ENCODE data around the gene CST4.
"Not testable (repeated sequence)": the region's sequence is repeated elsewhere in the genome, so short reads cannot be mapped to it uniquely, and the experiment has no call there.

CST4 gene

DNA sequence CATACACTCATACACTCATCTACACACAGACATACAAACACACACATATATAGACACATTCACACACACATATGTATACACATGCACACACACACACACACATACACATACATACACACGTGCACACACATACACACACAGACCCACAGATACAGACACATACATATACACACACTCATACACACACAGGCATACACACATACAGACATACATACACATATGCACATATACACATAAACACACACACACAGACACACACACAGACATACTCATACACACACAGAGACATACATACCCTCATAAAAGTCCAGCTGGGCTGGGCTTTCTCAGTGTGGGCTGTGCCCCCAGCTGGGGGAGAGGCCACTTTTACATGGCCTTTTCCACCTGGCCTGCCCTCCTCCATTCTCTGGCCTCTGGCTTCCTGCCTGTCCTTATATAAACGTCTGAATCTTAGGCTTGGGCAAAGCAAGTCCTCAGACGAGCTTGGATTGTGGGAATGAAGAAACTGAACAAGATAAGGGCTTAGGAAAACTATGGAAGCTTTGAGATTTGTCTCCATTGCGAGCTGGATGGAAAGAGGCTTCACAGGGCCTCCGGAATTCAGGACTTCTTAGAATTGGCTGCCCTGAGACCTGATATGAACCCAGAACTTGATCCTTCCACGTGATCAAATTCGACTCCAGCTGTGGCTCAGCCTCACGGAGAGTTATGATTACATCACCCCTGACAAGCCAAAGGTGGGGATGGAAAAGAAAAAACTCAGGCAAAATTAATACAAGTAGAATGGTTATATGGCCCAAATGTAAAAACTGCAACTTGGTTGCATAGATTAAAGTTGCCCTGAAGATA is 28.6 kb downstream of the CST4 start:
- DNase-seq (ENCODE audit: low read depth in 2 of 2) = no peak

DNA sequence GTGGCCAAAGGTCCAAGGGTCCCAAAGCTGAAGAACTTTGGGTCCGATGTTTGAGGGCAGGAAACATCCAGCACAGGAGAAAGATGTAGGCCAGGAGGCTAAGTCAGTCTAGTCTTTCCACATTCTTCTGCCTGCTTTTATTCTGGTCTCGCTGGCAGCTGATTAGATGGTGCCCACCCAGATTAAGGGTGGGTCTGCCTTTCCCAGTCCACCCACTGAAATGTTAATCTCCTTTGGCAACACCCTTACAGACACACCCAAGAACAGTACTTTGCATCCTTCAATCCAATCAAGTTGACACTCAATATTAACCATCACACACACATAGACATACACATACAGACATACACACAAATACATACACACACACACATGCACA is 29.2 kb downstream of the CST4 start:
- DNase-seq (ENCODE audit: low read depth in 2 of 2) = not testable (repeated sequence)

- DNase-seq (ENCODE audit: low read depth in 2 of 2) = no peak
Measured at GRCh38 chr20:23658989-23659609, 29.7 kb downstream of the CST4 start.

- no peak for DNase-seq (ENCODE audit: low read depth in 2 of 2)
Measured at GRCh38 chr20:23658336-23658735, 30.5 kb downstream of the CST4 start.

- DNase-seq (ENCODE audit: low read depth in 2 of 2) = no peak
Measured at GRCh38 chr20:23657202-23657601, 31.6 kb downstream of the CST4 start.

GRCh38 chr20:23656372-23656771 is 32.5 kb downstream of the CST4 start:
- no peak for DNase-seq (ENCODE audit: low read depth in 2 of 2)

DNA sequence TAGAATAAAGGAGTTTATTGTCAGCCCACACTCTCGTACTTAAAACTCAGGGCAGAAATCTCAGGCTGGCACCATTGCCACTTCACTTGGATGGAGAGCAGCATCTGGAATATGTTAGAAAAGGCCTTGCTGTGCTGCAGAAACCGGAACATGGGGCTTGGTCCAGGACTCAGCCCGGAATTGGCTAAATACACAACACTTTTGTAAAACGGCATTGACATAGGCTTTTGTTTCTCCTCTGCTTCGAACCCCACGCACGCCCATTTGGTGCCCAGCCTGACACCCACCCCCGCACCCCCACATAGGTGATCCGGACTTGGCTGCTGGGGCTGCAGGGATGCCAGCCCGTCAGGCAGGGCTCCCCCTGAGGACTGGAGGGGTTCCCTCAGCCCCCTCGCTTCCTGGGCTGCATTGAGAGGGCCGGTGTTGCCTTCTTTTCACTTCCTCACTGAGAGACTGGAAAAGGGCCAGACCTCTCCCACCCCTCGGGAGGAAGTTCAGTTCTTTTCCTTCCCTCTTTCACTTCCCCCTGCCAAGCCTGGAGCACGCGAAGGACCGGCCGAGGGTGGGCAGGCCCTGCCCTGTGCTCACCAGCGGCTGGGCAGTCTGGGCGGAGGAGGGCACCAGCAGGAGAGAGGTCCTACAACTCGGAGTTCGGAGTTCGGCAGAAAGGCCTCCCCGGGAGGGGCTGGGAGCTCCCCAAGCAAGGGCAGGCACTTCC is 33.2 kb downstream of the CST4 start:
- no peak for DNase-seq (ENCODE audit: low read depth in 2 of 2)

GRCh38 chr20:23654717-23655116 is 34.1 kb downstream of the CST4 start:
- no peak for DNase-seq (ENCODE audit: low read depth in 2 of 2)

GRCh38 chr20:23654000-23654399 is 34.8 kb downstream of the CST4 start:
- DNase-seq (ENCODE audit: low read depth in 2 of 2) = no peak

DNA sequence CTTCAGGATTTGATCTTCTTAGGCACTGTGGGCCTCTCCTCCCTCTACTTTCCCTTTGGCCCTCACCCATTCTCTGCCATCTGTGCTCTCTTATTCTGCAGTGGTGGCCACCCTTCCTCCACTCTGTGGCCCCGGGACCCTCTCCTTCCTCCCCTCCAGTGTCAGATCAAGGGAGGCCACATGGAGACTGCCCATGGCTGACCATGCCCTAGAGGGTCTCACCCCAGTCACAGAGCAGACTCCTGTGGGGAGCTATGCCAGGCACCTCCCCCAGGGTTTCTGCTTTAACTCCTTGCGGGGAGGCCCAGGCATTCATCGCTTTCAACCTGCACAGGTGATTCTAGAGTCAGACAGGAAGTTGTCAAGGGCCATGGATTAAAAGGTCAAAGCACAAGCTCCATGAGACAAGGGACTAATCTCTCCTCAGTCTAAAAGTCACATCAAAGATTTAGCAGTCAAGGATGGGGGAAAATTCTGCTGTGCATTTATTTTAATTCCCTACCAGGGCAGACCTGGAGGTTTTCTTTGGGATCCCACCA is 35.4 kb downstream of the CST4 start:
- DNase-seq (ENCODE audit: low read depth in 2 of 2) = no peak

- no peak for DNase-seq (ENCODE audit: low read depth in 2 of 2)
Measured at GRCh38 chr20:23652926-23653325, 35.9 kb downstream of the CST4 start.

DNA sequence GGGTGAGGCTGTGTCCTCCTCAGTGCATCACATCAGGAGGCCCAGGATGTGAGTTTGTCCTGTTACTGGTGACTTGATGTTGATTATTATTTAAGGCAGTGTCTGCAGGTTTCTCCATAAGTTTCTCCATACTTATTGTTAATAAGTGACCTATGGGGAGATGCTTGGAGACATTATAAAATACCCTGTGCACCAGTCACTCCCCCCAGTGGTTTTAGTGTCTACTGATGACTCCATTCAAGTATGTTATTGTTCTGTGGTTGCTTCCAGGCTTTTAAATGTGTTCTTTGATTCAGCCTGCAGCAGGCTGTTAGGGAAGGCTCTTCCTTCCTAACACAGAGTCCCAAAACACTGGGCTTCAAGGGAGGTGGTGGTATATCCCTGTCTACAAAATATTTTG is 36.5 kb downstream of the CST4 start:
- no peak for DNase-seq (ENCODE audit: low read depth in 2 of 2)

GRCh38 chr20:23651117-23651516 is 37.7 kb downstream of the CST4 start:
- no peak for DNase-seq (ENCODE audit: low read depth in 2 of 2)

GRCh38 chr20:23649830-23650417 is 38.9 kb downstream of the CST4 start:
- no peak for DNase-seq (ENCODE audit: low read depth in 2 of 2)

GRCh38 chr20:23649242-23649641 is 39.6 kb downstream of the CST4 start:
- no peak for DNase-seq (ENCODE audit: low read depth in 2 of 2)

DNA sequence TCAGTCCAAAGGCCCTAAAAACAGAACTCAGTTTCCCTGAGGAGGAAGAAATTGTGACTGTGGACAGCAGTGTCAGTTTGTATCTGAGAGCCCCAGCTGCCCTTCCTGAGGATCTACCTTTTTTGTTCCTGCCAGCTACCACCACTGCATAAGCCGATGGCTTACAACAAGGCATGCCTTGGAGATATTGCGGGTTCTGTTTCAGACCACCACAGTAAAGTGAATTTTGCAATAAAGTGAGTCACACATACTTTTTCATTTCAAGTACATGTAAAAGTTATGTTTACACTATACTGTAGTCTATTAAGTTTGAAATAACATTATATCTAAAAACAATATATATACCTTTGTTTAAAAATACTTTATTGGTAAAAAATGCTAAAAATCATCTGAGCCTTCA is 41.5 kb downstream of the CST4 start:
- no peak for DNase-seq (ENCODE audit: low read depth in 2 of 2)

DNA sequence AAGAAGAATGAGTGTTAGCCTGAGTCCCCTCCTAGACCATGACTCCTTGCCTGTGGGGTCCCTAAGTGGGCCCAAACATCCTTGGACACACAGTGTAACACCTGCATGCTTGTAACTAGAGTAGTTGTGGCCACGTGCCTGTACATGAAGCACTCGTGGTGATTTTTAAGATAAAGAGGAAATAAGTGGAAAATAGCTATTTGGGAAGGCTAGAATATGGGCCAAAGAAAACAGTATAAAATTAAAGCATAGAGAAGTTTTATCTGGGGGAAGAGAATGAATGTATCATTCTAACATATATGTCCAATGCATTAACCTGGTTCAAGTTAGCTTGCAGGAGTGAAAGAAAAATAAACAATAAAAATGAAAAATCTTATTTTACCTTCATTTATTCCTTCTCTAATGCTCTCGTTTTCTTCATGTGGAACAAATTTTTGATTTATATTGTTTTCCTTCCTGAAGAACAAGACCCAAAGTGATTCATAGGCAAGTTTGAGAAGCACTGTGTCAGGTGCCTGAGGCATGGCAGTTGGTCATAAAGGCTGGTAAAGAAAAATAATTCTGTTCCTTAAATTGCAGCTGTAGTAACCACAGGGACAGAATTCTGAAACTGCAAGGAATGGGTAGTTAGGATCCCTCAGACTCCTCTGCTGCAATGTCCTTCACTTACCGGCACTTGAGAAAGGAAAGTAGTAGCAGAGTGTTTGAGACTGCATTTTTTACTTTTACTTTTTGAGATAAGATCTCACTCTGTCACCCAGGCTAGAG is 42.5 kb downstream of the CST4 start:
- DNase-seq (ENCODE audit: low read depth in 2 of 2) = no peak

- DNase-seq (ENCODE audit: low read depth in 2 of 2) = no peak
Measured at GRCh38 chr20:23645575-23645974, 43.3 kb downstream of the CST4 start.

DNA sequence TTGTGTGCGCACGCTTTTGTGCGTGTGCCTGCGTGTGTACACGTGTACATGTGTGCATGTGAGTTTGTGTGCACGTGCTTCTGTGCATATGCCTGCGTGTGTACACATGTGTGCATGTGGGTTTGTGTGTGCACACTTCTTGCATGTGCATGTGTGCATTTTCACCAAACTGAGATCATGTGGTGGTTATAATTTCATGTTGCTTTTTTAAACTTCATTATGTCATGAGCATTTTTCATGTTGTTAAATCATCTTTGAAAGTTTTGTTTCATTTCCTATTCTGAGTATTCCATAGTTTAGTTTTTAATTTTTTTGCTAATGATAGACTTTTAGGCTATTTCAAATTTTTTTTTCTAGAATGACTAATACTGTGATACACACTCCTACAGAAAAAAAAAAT is 44.7 kb downstream of the CST4 start:
- DNase-seq (ENCODE audit: low read depth in 2 of 2) = no peak

GRCh38 chr20:23643659-23644058 is 45.2 kb downstream of the CST4 start:
- DNase-seq (ENCODE audit: low read depth in 2 of 2) = no peak
